Lower leg skin (tissue), 4 donors: Measurements from ENCODE around the gene CRISPLD2. TPM values are rescaled to one million over a fixed set of nuclear protein-coding genes. Genes with fewer than 3 reads are reported as not detected.
A peak's percentile ranks its signal among the peaks of the same experiment; 100 is the strongest.

Experiments
- DNase-seq, 2 donors: peaks; one replicate each; pipeline ENCODE4 v3.0.0-alpha.2; 2019; ENCODE audit warnings: low spot score in 2 of 2
- H3K4me3 ChIP-seq: fragments of 200-600 bp; sonication (generic); 2 replicates; pipeline ENCODE4 v1.5.1; 2017; ENCODE audit warnings: mild to moderate bottlenecking, low read depth; ENCODE audit not compliant: poor library complexity, severe bottlenecking
- CTCF ChIP-seq, 3 donors: fragments of 450-650 bp; IDR thresholded peaks; one replicate each; pipeline ENCODE4 v1.5.1; 2016; ENCODE audit warnings: antibody characterized with exemption in 3 of 3, mild to moderate bottlenecking in 3 of 3, moderate library complexity in 2 of 3
- POLR2A ChIP-seq, 2 donors: fragments of 450-650 bp; IDR thresholded peaks; one replicate each; pipeline ENCODE4 v1.6.1; 2016 to 2017; ENCODE audit warnings: antibody characterized with exemption in 2 of 2, mild to moderate bottlenecking in 1 of 2, moderate library complexity in 1 of 2
- WGBS, 2 donors: methylation state at CpG; one replicate each; pipeline ENCODE4 v1.1.5; 2018; 5-methylcytosine and 5-hydroxymethylcytosine counted together
- intact Hi-C: fragments of 100-400 bp; cut with DNase I; formaldehyde crosslinking; loops from one replicate; pipeline ENCODE4 v1.15.0; 2023; ENCODE audit warnings: low total_unique reads
- total RNA-seq, 4 donors: library from RNA; depleted of rRNA; stranded (reverse); fragments of >200 nt; gene quantifications; one replicate each; pipeline ENCODE4 v1.1.0, GENCODE V29; 2016

The CRISPLD2 gene
- total RNA-seq, 4 donors from 2014 or later, result 48.0 to 105 (median 69.5) TPM

- TF ChIP-seq POLR2A (IDR thresholded peaks at IDR 0.05) (no peak), CTCF (IDR thresholded peaks at IDR 0.05) (no peak)
- no peak for DNase-seq
- H3K4me3 ChIP-seq, result no peak overlapping the region
- 80% methylated on average over 9 to 12 of the region's 13 CpGs for WGBS, 2 donors
- intact Hi-C loops, result loop anchor here (10.0 kb wide), 1 partner anchor 372 kb away; no protein-coding TSS in a partner anchor
Measured at GRCh38 chr16:84786605-84787262, 33.1 kb upstream of the CRISPLD2 start.

- intact Hi-C loops, result loop anchor here (10.0 kb wide), 1 partner anchor 372 kb away; no protein-coding TSS in a partner anchor
- WGBS, 2 donors, result 63 to 64% methylated on average over 5 of the region's 5 CpGs
- TF ChIP-seq POLR2A (IDR thresholded peaks at IDR 0.05) (no peak), CTCF (IDR thresholded peaks at IDR 0.05) (no peak)
- no peak overlapping the region for H3K4me3 ChIP-seq
- no peak for DNase-seq
Measured at GRCh38 chr16:84787263-84787622, 32.5 kb upstream of the CRISPLD2 start.

GRCh38 chr16:84788920-84789391 is 30.8 kb upstream of the CRISPLD2 start:
- peak in 1 of 2 donors; percentile 87 for DNase-seq
- no peak for TF ChIP-seq POLR2A (IDR thresholded peaks at IDR 0.05)
- no peak for TF ChIP-seq CTCF (IDR thresholded peaks at IDR 0.05)
- WGBS, 2 donors, result 70 to 71% methylated on average over 20 to 22 of the region's 22 CpGs
- H3K4me3 ChIP-seq, result no peak overlapping the region
- intact Hi-C loops, result loop anchor here (10.0 kb wide), 1 partner anchor 374 kb away; no protein-coding TSS in a partner anchor

GRCh38 chr16:84789431-84789830 is 30.4 kb upstream of the CRISPLD2 start:
- no peak for DNase-seq
- no peak for TF ChIP-seq CTCF (IDR thresholded peaks at IDR 0.05)
- no peak for TF ChIP-seq POLR2A (IDR thresholded peaks at IDR 0.05)
- no peak overlapping the region for H3K4me3 ChIP-seq
- 49 to 53% methylated on average over 11 of the region's 11 CpGs for WGBS, 2 donors
- intact Hi-C loops, result loop anchor here (10.0 kb wide), 1 partner anchor 375 kb away; no protein-coding TSS in a partner anchor

GRCh38 chr16:84790301-84790700 is 29.5 kb upstream of the CRISPLD2 start:
- TF ChIP-seq CTCF (IDR thresholded peaks at IDR 0.05) (no peak), POLR2A (IDR thresholded peaks at IDR 0.05) (no peak)
- no peak for DNase-seq
- intact Hi-C loops, result no loop called here
- WGBS, 2 donors, result 86 to 93% methylated on average over 4 of the region's 4 CpGs
- no peak overlapping the region for H3K4me3 ChIP-seq
